IMR-90 (cell line): ENCODE data around the gene B3GAT1. TPM values are rescaled to one million over a fixed set of nuclear protein-coding genes. Genes with fewer than 3 reads are reported as not detected.

Experiments used
- ATAC-seq: fragments of 200-7000 bp; cut with Tn5 transposase; 2 replicates; pipeline ENCODE4 v1.9.1; 2020; ENCODE audit warnings: low read depth, mild to moderate bottlenecking, moderate library complexity
- BruUV-seq: library from RNA; stranded (reverse); fragments of 400-500 nt; replicated peaks from 2 replicates; lab custom pipeline; 2021; lab: Mats Ljungman, UMichigan
- CTCF ChIA-PET: fragments of 300-600 bp; formaldehyde crosslinking; extraction: SDS; loops from one replicate; lab custom pipeline; 2021; ENCODE audit warnings: antibody characterized with exemption; lab: Yijun Ruan, JAX
- POLR2A ChIA-PET: fragments of 300-600 bp; sonication (Branson Sonifier 250); formaldehyde crosslinking; loops from one replicate; lab custom pipeline; 2022; ENCODE audit warnings: antibody characterized with exemption; ENCODE audit not compliant: unreplicated experiment; lab: Charles Lee
- DNase-seq: peaks from one replicate; pipeline ENCODE4 v3.0.0; 2013
- H2AFZ ChIP-seq: replicated peaks from 2 replicates; pipeline ENCODE3; 2013; ENCODE audit warnings: low read length, mild to moderate bottlenecking; ENCODE audit not compliant: poor library complexity
- H2AK5ac ChIP-seq: 2 replicates; pipeline ENCODE4 v1.6.1; 2013; ENCODE audit warnings: low read depth, low read length, inconsistent platforms
- H2AK9ac ChIP-seq: replicated peaks from 2 replicates; pipeline ENCODE3; 2013; ENCODE audit warnings: mild to moderate bottlenecking, low read depth, low read length, moderate library complexity; ENCODE audit not compliant: poor library complexity
- H2BK120ac ChIP-seq: 2 replicates; pipeline ENCODE4 v1.6.1; 2013; ENCODE audit warnings: low read depth, low read length, inconsistent platforms
- H2BK15ac ChIP-seq: 3 replicates; pipeline ENCODE4 v1.6.1; 2013; ENCODE audit warnings: low read depth, low read length, inconsistent platforms
- H2BK20ac ChIP-seq: 2 replicates; pipeline ENCODE4 v1.6.1; 2013; ENCODE audit warnings: low read depth, mild to moderate bottlenecking, inconsistent platforms, low read length, moderate library complexity
- H2BK5ac ChIP-seq: 2 replicates; pipeline ENCODE4 v1.6.1; 2013; ENCODE audit warnings: mild to moderate bottlenecking, low read depth, low read length, inconsistent platforms; ENCODE audit not compliant: poor library complexity, severe bottlenecking
- H3K14ac ChIP-seq: replicated peaks from 2 replicates; pipeline ENCODE4 v1.6.1; 2013; ENCODE audit warnings: low read depth, low read length, inconsistent platforms
- H3K18ac ChIP-seq: 2 replicates; pipeline ENCODE4 v1.6.1; 2013; ENCODE audit warnings: low read depth, low read length, control low read depth
- H3K23ac ChIP-seq: 2 replicates; pipeline ENCODE4 v1.6.1; 2013; ENCODE audit warnings: low read depth, low read length, inconsistent platforms
- H3K27ac ChIP-seq: 2 replicates; pipeline ENCODE4 v1.5.1; 2013; ENCODE audit warnings: mild to moderate bottlenecking, control low read depth, low read length; ENCODE audit not compliant: insufficient read depth
- H3K27me3 ChIP-seq: 2 replicates; pipeline ENCODE4 v1.6.1; 2013; ENCODE audit warnings: low read length; ENCODE audit not compliant: control insufficient read depth, insufficient read depth
- H3K36me3 ChIP-seq: 2 replicates; pipeline ENCODE4 v1.6.1; 2013; ENCODE audit warnings: low read length, mixed read lengths; ENCODE audit not compliant: control insufficient read depth, insufficient read depth
- H3K4ac ChIP-seq: 2 replicates; pipeline ENCODE4 v1.6.1; 2013; ENCODE audit warnings: low read depth, low read length, inconsistent platforms
- H3K4me1 ChIP-seq: 2 replicates; pipeline ENCODE4 v1.6.1; 2013; ENCODE audit warnings: low read length, mixed read lengths; ENCODE audit not compliant: control insufficient read depth, insufficient read depth
- H3K4me2 ChIP-seq: 2 replicates; pipeline ENCODE4 v1.6.1; 2013; ENCODE audit warnings: low read depth, mild to moderate bottlenecking, control low read depth, low read length, moderate library complexity
- H3K4me3 ChIP-seq: 2 replicates; pipeline ENCODE4 v1.5.1; 2013; ENCODE audit warnings: low read depth, mild to moderate bottlenecking, control low read depth, low read length, moderate library complexity; ENCODE audit not compliant: insufficient read depth
- H3K56ac ChIP-seq: 2 replicates; pipeline ENCODE4 v1.6.1; 2013; ENCODE audit warnings: low read length, inconsistent platforms; ENCODE audit not compliant: insufficient read depth; ENCODE audit errors: extremely low read depth
- H3K79me1 ChIP-seq, 2 experiments: 2 replicates each; pipeline ENCODE4 v1.6.1; 2013; ENCODE audit warnings: low read length in 2 of 2, inconsistent platforms in 1 of 2, low read depth in 1 of 2
- H3K9ac ChIP-seq: 2 replicates; pipeline ENCODE4 v1.6.1; 2013; ENCODE audit warnings: low read depth, low read length, control low read depth
- H3K9me1 ChIP-seq: 2 replicates; pipeline ENCODE4 v1.6.1; 2013; ENCODE audit warnings: low read length, inconsistent platforms; ENCODE audit not compliant: insufficient read depth
- H3K9me3 ChIP-seq: 2 replicates; pipeline ENCODE4 v1.6.1; 2013; ENCODE audit warnings: low read length; ENCODE audit not compliant: control insufficient read depth, insufficient read depth
- H4K20me1 ChIP-seq: 2 replicates; pipeline ENCODE4 v1.6.1; 2013; ENCODE audit warnings: low read length, inconsistent platforms; ENCODE audit not compliant: insufficient read depth
- H4K5ac ChIP-seq: 2 replicates; pipeline ENCODE4 v1.6.1; 2013; ENCODE audit warnings: mild to moderate bottlenecking, low read depth, low read length, control low read depth
- H4K8ac ChIP-seq, 2 experiments: 2 replicates each; pipeline ENCODE4 v1.6.1; 2013; ENCODE audit warnings: low read depth in 2 of 2, low read length in 2 of 2, control low read depth in 1 of 2, inconsistent platforms in 1 of 2
- H4K91ac ChIP-seq: 2 replicates; pipeline ENCODE4 v1.6.1; 2013; ENCODE audit warnings: low read depth, low read length, inconsistent platforms; ENCODE audit not compliant: insufficient read depth
- BHLHE40 ChIP-seq: fragments of 150-350 bp; IDR thresholded peaks from 2 replicates; pipeline ENCODE4 v1.6.1; 2016; ENCODE audit warnings: mild to moderate bottlenecking, low read depth, low read length
- ELK1 ChIP-seq: fragments of 150-350 bp; IDR thresholded peaks from 2 replicates; pipeline ENCODE4 v1.6.1; 2016; ENCODE audit warnings: low read depth, mild to moderate bottlenecking, low read length, moderate library complexity, borderline replicate concordance
- MXI1 ChIP-seq: IDR thresholded peaks from 2 replicates; pipeline ENCODE4 v1.6.1; 2012; ENCODE audit warnings: low read depth, mild to moderate bottlenecking, low read length, moderate library complexity, borderline replicate concordance
- NFE2L2 ChIP-seq: fragments of 150-350 bp; IDR thresholded peaks from 2 replicates; pipeline ENCODE4 v1.6.1; 2016; ENCODE audit warnings: low read depth, mild to moderate bottlenecking, low read length
- RCOR1 ChIP-seq: IDR thresholded peaks from 2 replicates; pipeline ENCODE4 v1.6.1; 2012; ENCODE audit warnings: mild to moderate bottlenecking, low read length, improper control_type of control experiment; ENCODE audit not compliant: insufficient replicate concordance
- RFX5 ChIP-seq: IDR thresholded peaks from 2 replicates; pipeline ENCODE4 v1.8.0; 2012; ENCODE audit warnings: low read depth, mild to moderate bottlenecking, low read length, moderate library complexity
- SMC3 ChIP-seq: fragments of 150-350 bp; IDR thresholded peaks from 2 replicates; pipeline ENCODE4 v1.6.1; 2016; ENCODE audit warnings: low read depth, mild to moderate bottlenecking, antibody characterized with exemption, low read length, moderate library complexity
- WGBS, 2 experiments: methylation state at CpG; one replicate each; pipeline versions ENCODE4 v1.1.5 to v1.1.7; 2013; ENCODE audit warnings: missing lambda C conversion rate in 2 of 2; ENCODE audit not compliant: insufficient read length in 1 of 2; ENCODE audit errors: extremely low coverage in 2 of 2; 5-methylcytosine and 5-hydroxymethylcytosine counted together
- dilution Hi-C: fragments of 300-500 bp; cut with HindIII; formaldehyde crosslinking; loops from one replicate; pipeline ENCODE4 v1.14.3; 2018; ENCODE audit warnings: low sequenced_read_pairs; ENCODE audit not compliant: unreplicated experiment
- in situ Hi-C: fragments of 300-500 bp; cut with MboI; formaldehyde crosslinking; loops from 3 replicates; pipeline ENCODE4 v1.14.3; 2019; ENCODE audit warnings: low sequenced_read_pairs, inconsistent platforms, mixed read lengths
- intact Hi-C: fragments of 100-400 bp; cut with micrococcal nuclease; formaldehyde crosslinking; loops from 2 replicates; pipeline ENCODE4 v1.10.0; 2022
- polyA plus RNA-seq, 3 experiments: library from polyadenylated mRNA; depleted of rRNA; stranded (reverse); fragments of >200 nt; gene quantifications; 2 replicates each; pipeline ENCODE4 v1.2.3, GENCODE V29; 2012; ENCODE audit warnings: low replicate concordance in 1 of 3
- total RNA-seq: library from RNA; depleted of rRNA; stranded (reverse); fragments of >200 nt; gene quantifications from 2 replicates; pipeline ENCODE4 v1.2.3, GENCODE V29; 2012

The B3GAT1 gene
- total and polyA plus RNA-seq, 2 of the 4 experiments (the other 2 are of a cell fraction), result not detected

DNA sequence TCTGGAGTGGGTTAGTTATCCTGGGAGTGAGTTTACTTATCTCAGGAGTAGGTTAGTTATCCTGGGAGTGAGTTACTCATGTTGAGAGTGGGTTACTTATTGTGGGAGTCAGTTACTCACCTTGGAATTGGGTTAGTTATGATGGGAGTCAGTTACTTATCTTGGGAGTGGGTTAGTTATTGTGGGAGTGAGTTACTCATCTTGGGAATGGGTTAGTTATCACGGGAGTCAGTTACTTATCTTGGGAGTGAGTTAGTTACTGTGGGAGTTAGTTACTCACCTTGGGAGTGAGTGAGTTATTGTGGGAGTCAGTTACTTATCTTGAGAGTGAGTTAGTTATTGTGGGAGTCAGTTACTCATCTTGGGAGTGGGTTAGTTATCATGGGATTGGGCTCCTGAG, 49.6 kb upstream of the B3GAT1 start:
- Histone ChIP-seq H2BK5ac (no peak overlapping the region), H3K9ac (no peak overlapping the region), H3K36me3 (no peaks in the 10 kb centered on the region), H3K4me1 (no peaks in the 10 kb centered on the region), H3K4me3 (no peak overlapping the region), H2BK20ac (no peak overlapping the region), H3K14ac (no peak overlapping the region), H2AFZ (no peak overlapping the region), H3K4ac (no peak overlapping the region), H3K27ac (no peak overlapping the region), H3K18ac (no peak overlapping the region), H4K20me1 (no peaks in the 10 kb centered on the region), H4K5ac (no peak overlapping the region), H2AK9ac (no peak overlapping the region), H3K9me1 (no peaks in the 10 kb centered on the region), H3K9me3 (peaks cover 43% of the 10 kb centered on the region), H3K79me1 (no peaks in the 10 kb centered on the region), H4K8ac (no peak overlapping the region), H3K27me3 (no peaks in the 10 kb centered on the region), H3K4me2 (no peak overlapping the region), H2BK120ac (no peak overlapping the region), H4K91ac (no peak overlapping the region), H3K23ac (no peak overlapping the region), H3K56ac (no peak overlapping the region), H2BK15ac (no peak overlapping the region), H2AK5ac (no peak overlapping the region)
- 67% methylated on average over 1 of the region's 1 CpG; no CpG with 5 or more reads in 1 of the 2 experiments for whole genome bisulfite sequencing, 2 experiments
- ChIA-PET POLR2A (no interaction called here), CTCF (no interaction called here)
- dilution Hi-C loops, result no loop called here
- in situ Hi-C loops, result no loop called here
- DNase-seq, result no peak
- no TSS peak for BruUV-seq
- TF ChIP-seq ELK1 (no peak), RFX5 (no peak), MXI1 (no peak), RCOR1 (no peak), NFE2L2 (no peak), SMC3 (no peak), BHLHE40 (no peak)
- intact Hi-C loops, result no loop called here
- ATAC-seq, result no peak
